Measurements from ENCODE around the gene ADA.

DNA sequence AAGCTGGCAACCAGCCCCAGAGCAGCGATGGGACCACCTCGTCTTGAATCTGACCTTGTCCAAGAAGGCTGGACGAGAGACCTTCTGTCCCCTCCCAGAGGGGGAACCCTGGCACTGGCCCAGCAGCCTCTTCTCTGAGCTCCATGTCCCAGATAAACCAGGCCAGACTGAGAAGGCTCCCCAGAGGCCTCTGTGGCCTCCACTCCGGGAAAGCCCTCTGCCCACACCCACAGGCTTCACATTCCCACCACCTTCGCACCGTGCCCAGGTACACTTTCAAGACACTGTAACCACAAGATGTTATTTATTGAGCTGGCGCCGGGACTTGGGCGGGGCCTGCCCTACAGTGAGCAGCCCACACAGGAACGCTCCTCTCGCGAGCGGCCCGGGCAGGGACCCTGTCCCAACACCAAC is 33.2 kb downstream of the ADA start:
- no peak for TF ChIP-seq POLR2A (IDR thresholded peaks at IDR 0.05)
- TF ChIP-seq, protein P1, sequence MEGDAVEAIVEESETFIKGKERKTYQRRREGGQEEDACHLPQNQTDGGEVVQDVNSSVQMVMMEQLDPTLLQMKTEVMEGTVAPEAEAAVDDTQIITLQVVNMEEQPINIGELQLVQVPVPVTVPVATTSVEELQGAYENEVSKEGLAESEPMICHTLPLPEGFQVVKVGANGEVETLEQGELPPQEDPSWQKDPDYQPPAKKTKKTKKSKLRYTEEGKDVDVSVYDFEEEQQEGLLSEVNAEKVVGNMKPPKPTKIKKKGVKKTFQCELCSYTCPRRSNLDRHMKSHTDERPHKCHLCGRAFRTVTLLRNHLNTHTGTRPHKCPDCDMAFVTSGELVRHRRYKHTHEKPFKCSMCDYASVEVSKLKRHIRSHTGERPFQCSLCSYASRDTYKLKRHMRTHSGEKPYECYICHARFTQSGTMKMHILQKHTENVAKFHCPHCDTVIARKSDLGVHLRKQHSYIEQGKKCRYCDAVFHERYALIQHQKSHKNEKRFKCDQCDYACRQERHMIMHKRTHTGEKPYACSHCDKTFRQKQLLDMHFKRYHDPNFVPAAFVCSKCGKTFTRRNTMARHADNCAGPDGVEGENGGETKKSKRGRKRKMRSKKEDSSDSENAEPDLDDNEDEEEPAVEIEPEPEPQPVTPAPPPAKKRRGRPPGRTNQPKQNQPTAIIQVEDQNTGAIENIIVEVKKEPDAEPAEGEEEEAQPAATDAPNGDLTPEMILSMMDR (IDR thresholded peaks at IDR 0.05) = no peak
- no peak for TF ChIP-seq EP300 (IDR thresholded peaks at IDR 0.05)
- TF ChIP-seq POLR2AphosphoS5 (IDR thresholded peaks at IDR 0.05) = no peak
